HK-2 (cell line): Measurements from ENCODE around the gene LACTB.
A peak's percentile ranks its signal among the peaks of the same experiment; 100 is the strongest.

Experiments used
- DNase-seq: peaks from one replicate; pipeline ENCODE4 v3.0.0-alpha.2; 2018; ENCODE audit not compliant: unreplicated experiment

Gene LACTB, protein sequence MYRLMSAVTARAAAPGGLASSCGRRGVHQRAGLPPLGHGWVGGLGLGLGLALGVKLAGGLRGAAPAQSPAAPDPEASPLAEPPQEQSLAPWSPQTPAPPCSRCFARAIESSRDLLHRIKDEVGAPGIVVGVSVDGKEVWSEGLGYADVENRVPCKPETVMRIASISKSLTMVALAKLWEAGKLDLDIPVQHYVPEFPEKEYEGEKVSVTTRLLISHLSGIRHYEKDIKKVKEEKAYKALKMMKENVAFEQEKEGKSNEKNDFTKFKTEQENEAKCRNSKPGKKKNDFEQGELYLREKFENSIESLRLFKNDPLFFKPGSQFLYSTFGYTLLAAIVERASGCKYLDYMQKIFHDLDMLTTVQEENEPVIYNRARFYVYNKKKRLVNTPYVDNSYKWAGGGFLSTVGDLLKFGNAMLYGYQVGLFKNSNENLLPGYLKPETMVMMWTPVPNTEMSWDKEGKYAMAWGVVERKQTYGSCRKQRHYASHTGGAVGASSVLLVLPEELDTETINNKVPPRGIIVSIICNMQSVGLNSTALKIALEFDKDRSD

DNA sequence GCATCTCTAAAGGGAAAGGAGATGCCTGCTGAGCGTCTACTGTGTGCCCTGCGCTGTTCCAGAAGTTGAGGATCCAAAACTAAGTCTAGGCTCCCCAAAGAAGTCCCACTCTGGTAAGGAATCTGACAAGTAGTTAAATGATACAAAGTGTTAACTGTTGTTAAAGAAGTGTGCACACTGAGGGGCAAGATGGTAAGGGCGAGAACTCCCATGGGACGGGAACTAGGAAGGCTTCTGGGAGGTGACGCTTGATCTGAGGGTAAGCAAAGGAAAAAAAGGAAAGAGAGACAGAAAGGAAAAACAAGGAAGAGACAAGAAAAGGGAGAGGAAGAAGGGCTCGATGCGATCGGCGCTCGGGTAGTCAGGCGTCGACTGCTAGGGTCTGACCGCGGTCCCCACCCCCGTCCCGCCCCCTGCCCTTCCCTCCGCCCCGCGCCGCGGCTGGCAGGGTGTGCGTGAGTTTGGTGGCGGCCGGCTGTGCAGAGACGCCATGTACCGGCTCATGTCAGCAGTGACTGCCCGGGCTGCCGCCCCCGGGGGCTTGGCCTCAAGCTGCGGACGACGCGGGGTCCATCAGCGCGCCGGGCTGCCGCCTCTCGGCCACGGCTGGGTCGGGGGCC, at the start of gene LACTB:
LACTB (plus strand) TSS at position 480 of the 620 bp plus-strand sequence; CDS start at position 491, 11 bp downstream.
- peak; percentile 82 for DNase-seq

- no peak for DNase-seq
Measured at GRCh38 chr15:63072023-63072650, 49.5 kb upstream of the LACTB start.

- DNase-seq, result no peak
Measured at GRCh38 chr15:63072809-63073277, 48.8 kb upstream of the LACTB start.

- no peak for DNase-seq
Measured at GRCh38 chr15:63073497-63074172, 48.0 kb upstream of the LACTB start.

- DNase-seq, result no peak
Measured at GRCh38 chr15:63075015-63075983, 46.4 kb upstream of the LACTB start.

DNA sequence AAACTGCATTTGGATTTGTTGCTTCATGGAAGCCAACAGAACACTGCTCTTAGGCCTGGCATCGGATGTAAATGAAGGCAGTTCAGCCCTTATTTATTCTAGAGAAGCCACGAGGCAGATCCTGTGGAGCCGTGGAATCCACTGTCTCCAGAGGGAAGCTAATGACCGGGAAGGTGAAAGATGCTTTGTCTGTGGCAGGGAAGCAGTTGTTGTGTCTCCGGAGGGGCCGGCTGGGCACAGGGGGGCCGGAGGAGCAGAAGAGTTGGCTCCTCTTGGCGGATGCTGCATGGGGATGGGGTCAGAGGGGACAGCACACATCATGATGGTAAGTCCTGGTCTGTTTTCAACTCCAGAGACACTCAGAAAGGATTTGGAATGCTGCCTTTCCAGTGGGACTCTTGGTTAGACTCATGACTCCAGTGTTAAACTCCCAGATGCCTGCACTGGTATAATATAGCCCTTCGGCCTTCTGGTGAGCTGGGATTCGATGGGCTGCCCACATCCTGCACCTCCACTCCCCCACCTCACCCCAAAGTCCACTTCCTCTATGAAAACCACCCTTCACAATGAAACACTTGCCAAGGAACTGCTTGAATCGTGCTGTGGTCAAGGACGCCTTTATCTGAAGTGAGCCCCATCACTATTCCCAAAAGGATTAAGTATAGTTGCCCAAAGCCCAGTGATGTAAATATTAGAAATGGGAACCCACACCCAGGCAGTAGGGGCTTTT, 45.5 kb upstream of the LACTB start:
- no peak for DNase-seq

GRCh38 chr15:63076714-63077046, 45.0 kb upstream of the LACTB start:
- DNase-seq, result no peak

GRCh38 chr15:63077952-63078351, 43.7 kb upstream of the LACTB start:
- no peak for DNase-seq

- no peak for DNase-seq
Measured at GRCh38 chr15:63079947-63080626, 41.6 kb upstream of the LACTB start.

- no peak for DNase-seq
Measured at GRCh38 chr15:63080634-63081250, 40.9 kb upstream of the LACTB start.

DNA sequence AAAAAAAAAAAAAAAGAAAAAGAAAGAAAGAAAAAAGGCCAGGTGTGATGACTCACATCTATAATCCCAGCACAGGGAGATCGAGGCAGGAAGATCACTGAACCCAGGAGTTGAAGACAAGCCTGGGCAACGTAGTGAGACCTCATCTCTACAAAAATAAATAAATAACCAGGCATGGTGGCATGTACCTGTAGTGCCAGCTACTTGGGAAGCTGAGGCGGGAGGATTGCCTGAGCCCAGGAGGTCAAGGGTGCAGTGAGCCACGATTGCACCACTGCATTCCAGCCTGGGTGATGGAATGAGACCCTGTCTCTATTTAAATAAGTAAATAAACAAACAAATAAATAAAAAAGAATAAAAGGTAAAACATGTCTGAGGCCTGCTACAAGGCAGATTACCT, 39.3 kb upstream of the LACTB start:
- DNase-seq, result no peak

DNA sequence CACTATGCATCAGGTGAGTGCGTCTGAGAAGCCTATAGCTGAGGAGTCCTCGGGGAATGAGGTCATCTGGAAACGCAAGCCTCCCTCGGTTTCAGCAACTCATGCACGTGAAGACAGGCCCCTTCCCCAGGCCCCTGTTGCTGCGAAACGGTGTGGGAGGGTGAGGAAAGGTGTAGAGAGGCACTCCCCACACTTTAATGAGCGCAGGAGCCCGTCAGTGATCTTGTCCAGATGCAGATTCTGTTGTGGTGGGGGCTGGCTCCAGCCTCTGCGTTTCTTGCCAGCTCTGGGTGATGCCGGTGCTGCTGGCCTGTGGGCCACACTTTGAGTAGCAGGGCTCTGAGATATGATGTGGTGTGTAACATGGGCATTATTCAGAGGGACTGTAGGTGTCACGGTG, 38.6 kb upstream of the LACTB start:
- no peak for DNase-seq

DNA sequence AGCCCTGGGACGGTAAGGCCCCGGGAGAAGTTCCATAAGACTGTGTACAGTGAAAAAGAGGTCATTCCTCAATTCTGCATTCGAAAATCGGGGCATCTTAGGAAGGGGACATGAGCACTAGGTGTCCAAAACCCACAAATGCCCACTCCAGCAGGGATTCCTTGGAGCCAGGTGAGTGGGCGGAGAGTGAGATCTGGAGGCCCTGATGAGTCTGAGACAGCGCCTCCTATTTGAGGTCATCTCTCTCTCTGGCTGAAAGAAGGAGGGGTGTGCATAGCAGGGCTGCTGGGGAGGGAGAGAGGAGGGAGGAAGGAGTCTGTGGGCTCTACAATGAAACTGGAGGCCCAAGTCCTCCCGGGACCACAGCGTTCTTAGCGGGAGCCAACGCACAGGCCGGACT, 38.1 kb upstream of the LACTB start:
- no peak for DNase-seq

DNA sequence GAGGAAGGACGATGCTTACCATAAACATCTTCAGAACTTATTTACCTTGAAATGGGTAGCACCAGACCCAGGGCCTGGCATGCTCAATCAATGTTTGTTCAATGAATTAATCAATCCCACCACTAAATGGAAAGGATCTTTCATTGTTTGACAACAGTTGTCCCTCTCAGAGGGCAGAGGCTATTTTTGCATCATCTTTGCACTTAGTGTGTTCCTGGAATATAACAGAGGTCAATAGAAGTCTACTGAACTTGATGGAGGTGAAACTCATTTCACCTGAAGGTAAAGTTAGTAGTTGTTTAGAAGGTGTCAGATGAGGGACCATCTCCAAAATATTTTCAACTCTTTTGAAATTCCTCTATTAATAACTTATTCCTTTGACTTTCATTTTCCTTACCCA, 36.9 kb upstream of the LACTB start:
- no peak for DNase-seq

GRCh38 chr15:63085289-63085688, 36.4 kb upstream of the LACTB start:
- no peak for DNase-seq

- no peak for DNase-seq
Measured at GRCh38 chr15:63086271-63086670, 35.4 kb upstream of the LACTB start.

DNA sequence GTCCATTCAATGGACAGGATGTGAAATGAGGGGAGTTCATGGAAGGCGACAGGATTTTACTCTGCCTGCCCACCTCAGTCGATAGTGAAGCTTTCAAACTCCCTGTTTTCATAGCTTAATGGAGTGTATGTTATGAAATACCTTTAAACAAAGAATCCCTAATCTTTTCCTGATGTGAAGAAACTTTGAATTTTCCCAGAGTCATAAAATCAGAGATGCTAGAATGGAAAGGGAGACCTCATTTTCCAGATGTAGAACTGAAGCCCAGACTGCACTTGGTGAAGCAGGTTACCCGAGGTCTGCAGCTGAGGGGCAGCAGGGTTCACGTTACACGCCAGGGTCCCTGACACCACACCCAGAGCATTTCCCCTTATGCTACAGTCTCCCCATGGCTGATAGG, 34.7 kb upstream of the LACTB start:
- DNase-seq, result no peak

- DNase-seq, result no peak
Measured at GRCh38 chr15:63088533-63089245, 33.0 kb upstream of the LACTB start.
